Choroid plexus epithelial cell (primary cell): Measurements from ENCODE around the gene KCNJ14.
A peak's percentile ranks its signal among the peaks of the same experiment; 100 is the strongest.

ENCODE experiments used
- DNase-seq: peaks from one replicate; pipeline ENCODE4 v3.0.0-alpha.2; 2010; ENCODE audit warnings: low read depth
- H3K4me3 ChIP-seq: 2 replicates; pipeline ENCODE4 v1.5.1; 2011; ENCODE audit warnings: low read depth, mild to moderate bottlenecking, control low read depth, low read length, moderate library complexity
- CTCF ChIP-seq: conservative IDR thresholded peaks from 2 replicates; pipeline ENCODE4 v1.5.1; 2011; ENCODE audit warnings: low read depth, mild to moderate bottlenecking, control low read depth, inconsistent platforms, low read length, moderate library complexity

The KCNJ14 gene

DNA sequence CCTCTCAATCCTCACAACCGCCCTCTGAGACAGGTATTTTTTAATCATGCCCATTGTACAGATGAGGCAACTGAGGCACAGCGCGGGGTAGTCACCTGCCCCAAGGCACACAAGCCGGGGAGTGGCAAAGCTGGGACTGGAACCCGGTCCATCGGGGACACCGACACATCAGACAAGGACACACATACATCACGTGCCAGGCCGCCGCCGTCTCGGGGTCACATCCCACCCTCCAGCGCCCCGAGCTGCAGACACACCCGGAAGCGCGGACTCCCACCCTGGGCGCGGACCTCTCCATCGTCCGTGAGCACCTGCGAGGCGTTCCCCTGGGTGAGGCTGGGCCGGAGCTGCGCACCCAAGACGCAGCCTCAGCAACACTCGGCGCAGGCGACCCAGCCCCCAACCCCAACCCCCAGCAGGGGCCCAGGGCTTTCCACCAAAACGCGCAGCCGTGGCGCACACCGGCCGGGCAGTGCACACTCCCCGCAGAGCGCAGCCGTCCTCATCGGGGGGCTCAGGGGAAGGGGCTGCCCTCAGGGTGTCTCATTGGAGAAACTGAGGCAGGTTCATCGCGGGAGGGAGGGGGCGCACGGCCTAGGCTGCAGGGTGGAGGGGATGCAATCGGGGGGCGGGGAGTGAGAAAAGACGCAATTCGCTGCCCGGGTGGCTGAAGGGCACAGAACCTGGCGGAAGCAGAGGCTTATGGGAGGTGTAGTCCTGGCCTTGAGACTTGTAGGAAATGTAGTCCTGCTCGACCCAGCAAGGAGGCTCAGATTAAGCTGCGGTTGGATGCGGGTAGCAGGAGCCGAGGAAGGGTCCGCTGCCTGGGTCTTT is 58.1 kb downstream of the KCNJ14 start:
- peak; percentile 74 for DNase-seq
- peak overlapping the region; percentile 63 for H3K4me3 ChIP-seq
- no peak for TF ChIP-seq CTCF

DNA sequence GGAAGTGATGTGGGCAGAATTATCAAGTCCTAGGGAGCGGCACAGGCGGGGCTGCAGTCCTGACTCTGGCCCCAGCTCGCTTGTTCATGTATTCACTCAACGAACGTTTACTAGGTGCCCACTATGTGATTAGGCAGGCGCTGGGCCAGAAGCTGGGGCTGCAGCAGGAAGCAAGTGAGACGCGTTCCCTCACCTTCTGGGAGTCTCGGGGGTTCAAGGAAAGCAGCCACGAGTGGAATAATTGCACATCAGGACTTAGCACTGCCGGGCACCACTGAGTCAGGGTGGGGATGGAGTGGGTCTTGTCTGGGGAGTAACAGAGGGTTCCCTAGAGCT is 58.7 kb downstream of the KCNJ14 start:
- no peak for DNase-seq
- no peak for TF ChIP-seq CTCF
- H3K4me3 ChIP-seq = no peak overlapping the region

DNA sequence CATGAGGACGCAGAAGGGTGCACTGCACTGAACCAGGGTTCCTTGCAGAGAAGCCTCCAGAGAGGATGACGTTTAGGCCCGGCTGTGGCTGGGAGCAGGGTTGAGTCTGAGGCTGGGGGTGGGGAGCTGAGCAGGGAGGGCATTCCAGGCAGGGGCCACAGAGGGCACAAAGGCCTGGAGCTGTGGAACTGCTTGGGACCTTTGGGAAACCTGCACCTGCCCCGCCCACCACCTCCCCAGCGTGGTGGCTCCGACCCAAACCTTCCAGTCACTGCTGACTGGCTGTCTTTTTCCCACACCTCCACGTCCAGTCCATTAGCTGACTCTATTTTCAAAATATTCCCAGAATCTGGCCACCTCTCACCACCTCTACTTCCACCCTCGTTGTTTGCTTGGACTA is 61.2 kb downstream of the KCNJ14 start:
- no peak for TF ChIP-seq CTCF
- H3K4me3 ChIP-seq = no peak overlapping the region
- DNase-seq = no peak
